Left lung (tissue), 10 donors: Measurements from ENCODE around the gene NF2. TPM values are rescaled to one million over a fixed set of nuclear protein-coding genes. Genes with fewer than 3 reads are reported as not detected.

ENCODE experiments used
- ATAC-seq: fragments of 200-7000 bp; cut with Tn5 transposase; one replicate; pipeline ENCODE4 v1.9.1; 2020; ENCODE audit warnings: moderate library complexity
- DNase-seq, 4 donors: peaks; one replicate each; pipeline ENCODE4 v3.0.0-alpha.2; 2013 to 2020
- H3K27ac ChIP-seq, 2 donors: fragments of 200-600 bp; sonication (generic) in 1 of 2; one replicate each; pipeline versions ENCODE4 v1.5.0 to v1.8.0; 2020 to 2021
- H3K27me3 ChIP-seq, 2 donors: fragments of 200-600 bp; sonication (generic) in 1 of 2; one replicate each; pipeline versions ENCODE4 v1.5.0 to v1.8.0; 2020 to 2021
- H3K36me3 ChIP-seq, 2 donors: fragments of 200-600 bp; sonication (generic) in 1 of 2; one replicate each; pipeline versions ENCODE4 v1.5.0 to v1.8.0; 2020 to 2021
- H3K4me1 ChIP-seq, 2 donors: fragments of 200-600 bp; one replicate each; pipeline ENCODE4 v1.8.0; 2021
- H3K4me3 ChIP-seq, 2 donors: fragments of 200-600 bp; sonication (generic) in 1 of 2; one replicate each; pipeline versions ENCODE4 v1.5.0 to v1.8.0; 2020 to 2021; ENCODE audit warnings: mild to moderate bottlenecking in 1 of 2
- H3K9me3 ChIP-seq, 2 donors: fragments of 200-600 bp; sonication (generic) in 1 of 2; one replicate each; pipeline versions ENCODE4 v1.5.0 to v1.8.0; 2020 to 2021
- intact Hi-C, 2 donors: fragments of 100-400 bp; cut with DNase I; formaldehyde crosslinking; loops; one replicate each; pipeline versions ENCODE4 v1.11.2 to v1.14.2; 2022
- polyA plus RNA-seq, 6 donors: library from polyadenylated mRNA; unstranded; fragments of 120-200 nt; gene quantifications; one replicate each; pipeline ENCODE4 v1.2.1, GENCODE V29; 2013; ENCODE audit not compliant: insufficient read length in 6 of 6
- total RNA-seq, 2 donors: library from RNA; stranded (reverse); fragmentation: NEBNext Ultra II Directional; extraction: Animal tissue kit (Norgen Biotek cat#: 25700); gene quantifications; one replicate each; pipeline ENCODE4 v1.2.1, GENCODE V29; 2021
- TF ChIP-seq, protein P1 (sequence below), 2 donors: fragments of 200-600 bp; sonication (generic) in 1 of 2; IDR thresholded peaks; one replicate each; pipeline versions ENCODE4 v1.5.0 to v1.8.0; 2021; ENCODE audit warnings: antibody characterized with exemption in 2 of 2
- donor health status: DM: no; HTN: yes; CAD: no.
- donor health status: DM: no; HTN: no; CAD: no.

NF2 gene
- total and polyA plus RNA-seq, 8 donors, result 20.1 to 65.3 (median 23.4) TPM

DNA sequence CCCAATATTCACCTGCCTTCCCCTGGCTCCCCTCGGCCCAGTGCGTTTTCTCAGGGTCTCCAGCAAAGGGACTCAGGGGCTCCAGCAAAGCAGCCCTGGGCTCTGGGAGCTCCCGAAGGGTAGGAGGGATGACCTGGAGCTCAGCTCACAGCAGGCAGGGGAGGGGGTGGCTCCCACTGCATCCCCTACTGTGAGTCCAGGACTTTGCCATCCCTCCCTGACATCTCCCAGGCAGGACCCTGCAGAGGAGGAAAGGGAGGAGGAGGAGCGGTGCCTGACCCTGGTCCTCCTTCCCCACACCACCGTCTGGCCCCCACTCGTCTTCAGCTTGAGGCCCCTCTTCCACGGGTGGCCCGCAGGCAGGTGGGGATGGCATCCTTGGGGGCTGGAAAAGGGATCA is 121.4 kb downstream of the NF2 start:
- Histone ChIP-seq H3K4me3 (no peak overlapping the region), H3K9me3 (no peaks in the 10 kb centered on the region), H3K27me3 (peaks cover 15 to 57% of the 10 kb centered on the region in 2 donors), H3K36me3 (peaks cover 0 to 7% of the 10 kb centered on the region in 2 donors), H3K4me1 (peaks cover 0 to 9% of the 10 kb centered on the region in 2 donors), H3K27ac (no peak overlapping the region)
- intact Hi-C loops, result no loop called here
- DNase-seq, result no peak
- TF ChIP-seq, protein P1, sequence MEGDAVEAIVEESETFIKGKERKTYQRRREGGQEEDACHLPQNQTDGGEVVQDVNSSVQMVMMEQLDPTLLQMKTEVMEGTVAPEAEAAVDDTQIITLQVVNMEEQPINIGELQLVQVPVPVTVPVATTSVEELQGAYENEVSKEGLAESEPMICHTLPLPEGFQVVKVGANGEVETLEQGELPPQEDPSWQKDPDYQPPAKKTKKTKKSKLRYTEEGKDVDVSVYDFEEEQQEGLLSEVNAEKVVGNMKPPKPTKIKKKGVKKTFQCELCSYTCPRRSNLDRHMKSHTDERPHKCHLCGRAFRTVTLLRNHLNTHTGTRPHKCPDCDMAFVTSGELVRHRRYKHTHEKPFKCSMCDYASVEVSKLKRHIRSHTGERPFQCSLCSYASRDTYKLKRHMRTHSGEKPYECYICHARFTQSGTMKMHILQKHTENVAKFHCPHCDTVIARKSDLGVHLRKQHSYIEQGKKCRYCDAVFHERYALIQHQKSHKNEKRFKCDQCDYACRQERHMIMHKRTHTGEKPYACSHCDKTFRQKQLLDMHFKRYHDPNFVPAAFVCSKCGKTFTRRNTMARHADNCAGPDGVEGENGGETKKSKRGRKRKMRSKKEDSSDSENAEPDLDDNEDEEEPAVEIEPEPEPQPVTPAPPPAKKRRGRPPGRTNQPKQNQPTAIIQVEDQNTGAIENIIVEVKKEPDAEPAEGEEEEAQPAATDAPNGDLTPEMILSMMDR (IDR thresholded peaks at IDR 0.05), result no peak
- no peak for ATAC-seq

DNA sequence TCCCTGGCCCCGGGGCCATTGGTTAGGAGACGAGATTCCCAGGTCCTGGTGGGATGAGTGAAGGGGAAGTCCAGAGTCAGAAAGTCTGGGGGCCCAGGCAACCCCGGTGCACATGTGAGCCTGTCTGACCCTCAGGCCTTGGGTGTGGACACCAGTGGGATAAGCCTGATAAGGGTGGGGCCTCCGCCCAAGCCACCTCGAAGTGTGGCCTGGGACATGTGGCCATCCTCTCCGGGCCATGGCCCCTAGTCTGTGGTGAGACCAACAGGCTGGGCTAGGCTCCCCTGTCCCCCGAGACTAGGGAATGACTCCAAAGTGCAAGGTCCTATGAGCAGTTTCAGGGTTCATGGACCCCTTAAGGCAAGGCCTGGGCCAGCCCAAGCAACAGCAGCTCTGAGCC is 122.7 kb downstream of the NF2 start:
- TF ChIP-seq, protein P1 (IDR thresholded peaks at IDR 0.05), result no peak
- Histone ChIP-seq H3K36me3 (peaks cover 0 to 20% of the 10 kb centered on the region in 2 donors), H3K4me3 (no peak overlapping the region), H3K27me3 (peaks cover 6 to 46% of the 10 kb centered on the region in 2 donors), H3K9me3 (no peaks in the 10 kb centered on the region), H3K4me1 (no peaks in the 10 kb centered on the region), H3K27ac (no peak overlapping the region)
- DNase-seq (no peak), ATAC-seq (no peak)
- intact Hi-C loops, result no loop called here

DNA sequence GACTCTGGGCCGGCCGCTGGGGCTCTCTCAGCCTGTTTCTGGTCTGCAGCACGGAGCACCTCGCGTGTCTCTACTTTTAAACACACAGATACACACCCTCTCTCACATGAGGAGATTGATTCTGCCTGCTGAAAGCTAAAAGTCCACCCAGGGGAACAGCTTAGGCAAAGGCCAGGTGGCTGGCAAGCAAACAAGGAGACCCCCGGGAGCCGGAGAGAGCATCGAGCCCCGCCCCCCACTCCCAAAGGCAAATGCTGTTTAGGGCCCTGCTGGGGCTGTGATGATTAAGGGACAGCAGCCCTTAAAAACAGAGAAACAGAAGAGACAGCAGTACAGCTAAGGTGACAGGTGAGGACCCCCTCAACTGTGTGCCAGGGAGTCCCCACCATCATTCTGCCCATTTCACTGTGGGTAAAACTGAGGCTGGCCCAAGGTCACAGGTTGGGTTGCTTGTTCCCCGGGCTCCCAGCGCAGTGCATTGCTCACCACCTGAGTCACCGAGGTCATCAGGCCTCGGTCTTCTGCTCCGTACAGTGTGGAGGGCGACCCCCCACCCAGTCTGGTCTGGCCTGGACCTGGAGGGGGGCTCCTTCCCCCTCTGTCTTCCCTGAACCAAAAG is 123.2 kb downstream of the NF2 start:
- TF ChIP-seq, protein P1 (IDR thresholded peaks at IDR 0.05), result no peak
- no peak for ATAC-seq
- Histone ChIP-seq H3K27ac (no peak overlapping the region), H3K4me1 (no peaks in the 10 kb centered on the region), H3K27me3 (peaks cover under 1 to 41% of the 10 kb centered on the region in 2 donors), H3K4me3 (no peak overlapping the region), H3K36me3 (peaks cover 0 to 24% of the 10 kb centered on the region in 2 donors), H3K9me3 (no peaks in the 10 kb centered on the region)
- intact Hi-C loops, result no loop called here
- no peak for DNase-seq

DNA sequence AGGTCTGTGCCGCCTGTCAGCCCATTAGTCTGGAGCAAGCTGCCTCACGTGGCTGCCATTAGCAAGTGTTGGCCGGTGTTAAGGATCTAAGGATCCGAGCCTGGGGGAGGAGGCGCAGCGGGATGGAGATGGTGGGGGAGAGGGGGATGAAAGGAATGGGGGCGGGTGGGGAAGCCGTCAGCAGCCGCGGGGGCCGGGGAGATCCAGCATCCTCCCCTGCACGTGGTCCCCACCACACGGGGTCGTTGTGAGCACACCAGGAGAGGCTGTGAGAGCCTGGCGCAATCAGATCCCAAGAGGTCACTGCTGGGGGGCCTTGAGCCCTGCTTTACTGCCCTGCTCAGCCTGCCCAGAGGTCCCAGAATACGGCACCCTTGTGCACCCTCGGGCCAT is 123.7 kb downstream of the NF2 start:
- Histone ChIP-seq H3K36me3 (peaks cover 0 to 27% of the 10 kb centered on the region in 2 donors), H3K27ac (no peak overlapping the region), H3K27me3 (peaks cover 0 to 35% of the 10 kb centered on the region in 2 donors), H3K9me3 (no peaks in the 10 kb centered on the region), H3K4me3 (no peak overlapping the region), H3K4me1 (no peaks in the 10 kb centered on the region)
- ATAC-seq, result peak; percentile 65
- TF ChIP-seq, protein P1 (IDR thresholded peaks at IDR 0.05), result peak; percentile 16 to 28
- DNase-seq, result peak in 1 of 4 donors; percentile 16
- intact Hi-C loops, result no loop called here

DNA sequence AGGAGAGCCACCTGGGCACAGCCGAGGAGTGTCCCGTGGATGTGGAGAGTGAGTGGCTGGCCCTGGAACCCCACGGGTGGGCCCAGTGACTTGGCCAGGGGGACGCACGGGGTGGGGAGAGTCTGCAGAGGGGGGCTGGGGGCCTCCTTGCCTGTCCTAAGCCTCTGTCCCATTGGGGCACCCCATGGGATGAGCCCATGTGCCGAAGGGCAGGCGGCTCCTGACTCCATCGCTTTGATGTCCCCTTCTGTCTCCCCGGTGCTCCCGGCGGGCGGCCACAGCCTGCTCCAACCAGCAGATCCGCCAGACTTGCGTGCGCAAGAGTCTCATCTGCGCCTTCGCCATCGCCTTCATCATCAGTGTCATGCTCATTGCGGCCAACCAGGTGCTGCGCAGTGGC is 125.7 kb downstream of the NF2 start:
- no peaks in the 10 kb centered on the region for H3K4me1 ChIP-seq
- no peak for DNase-seq
- TF ChIP-seq, protein P1 (IDR thresholded peaks at IDR 0.05), result no peak

More for the DNA sequence above, 125.7 kb downstream of the NF2 start:
- H3K4me3 ChIP-seq, result no peak overlapping the region
- H3K27me3 ChIP-seq, result peaks cover 0 to 18% of the 10 kb centered on the region in 2 donors
- H3K27ac ChIP-seq, result no peak overlapping the region
- ATAC-seq, result no peak
- no peaks in the 10 kb centered on the region for H3K9me3 ChIP-seq
- H3K36me3 ChIP-seq, result peaks cover 0 to 43% of the 10 kb centered on the region in 2 donors
- intact Hi-C loops, result no loop called here
